GM23248 (cell line): Measurements from ENCODE around the gene ZBTB18.

Experiments used
- EZH2 ChIP-seq: fragments of 200-600 bp; sonication (generic); IDR thresholded peaks from 2 replicates; pipeline ENCODE4 v1.6.1; 2018; ENCODE audit warnings: antibody characterized with exemption, mild to moderate bottlenecking; ENCODE audit not compliant: insufficient read depth, poor library complexity, severe bottlenecking
- EZH2phosphoT487 ChIP-seq: fragments of 200-600 bp; sonication (generic); IDR thresholded peaks from 2 replicates; pipeline ENCODE4 v1.6.1; 2018; ENCODE audit warnings: antibody characterized with exemption, moderate library complexity, mild to moderate bottlenecking, low read depth; ENCODE audit not compliant: insufficient read depth

GRCh38 chr1:244064621-244065020, 13.5 kb downstream of the ZBTB18 start:
- TF ChIP-seq EZH2 (no peak), EZH2phosphoT487 (no peak)
